Sigmoid colon (tissue), 7 donors: ENCODE results near the gene POU2AF1. TPM values are rescaled to one million over a fixed set of nuclear protein-coding genes. Genes with fewer than 3 reads are reported as not detected.

ENCODE experiments used
- DNase-seq: peaks from one replicate; pipeline ENCODE4 v3.0.0-alpha.2; 2019
- H3K27ac ChIP-seq, 4 donors: fragments of 200-600 bp; sonication (generic); one replicate each; pipeline ENCODE4 v1.5.1; 2016 to 2019; ENCODE audit warnings: mild to moderate bottlenecking in 1 of 4
- H3K27me3 ChIP-seq, 3 donors: fragments of 200-600 bp; sonication (generic); one replicate each; pipeline ENCODE4 v1.5.1; 2019; ENCODE audit warnings: mild to moderate bottlenecking in 1 of 3
- H3K36me3 ChIP-seq, 4 donors: fragments of 200-600 bp; sonication (generic); one replicate each; pipeline ENCODE4 v1.5.1; 2016 to 2019
- H3K4me1 ChIP-seq, 4 donors: fragments of 200-600 bp; sonication (generic); one replicate each; pipeline ENCODE4 v1.5.1; 2017 to 2019
- H3K4me3 ChIP-seq, 4 donors: fragments of 200-600 bp; sonication (generic); one replicate each; pipeline ENCODE4 v1.5.1; 2017 to 2019; ENCODE audit warnings: mild to moderate bottlenecking in 2 of 4, moderate library complexity in 1 of 4
- H3K9me3 ChIP-seq, 4 donors: fragments of 200-600 bp in 3 of 4; sonication (generic) in 3 of 4; one replicate each; pipeline versions ENCODE4 v1.5.1 to v1.6.1; 2013 to 2019
- CTCF ChIP-seq, 4 experiments: fragments of 450-650 bp in 3 of 4; fragments of 200-600 bp in 1 of 4; IDR thresholded peaks; one replicate each; pipeline ENCODE4 v1.5.1; 2016 to 2019; ENCODE audit warnings: antibody characterized with exemption in 4 of 4, mild to moderate bottlenecking in 3 of 4, moderate library complexity in 2 of 4
- EP300 ChIP-seq, 4 donors: sonication (generic); formaldehyde crosslinking; IDR thresholded peaks; one replicate each; pipeline ENCODE4 v1.6.1; 2017; ENCODE audit warnings: antibody characterized with exemption in 4 of 4
- POLR2A ChIP-seq, 2 donors: fragments of 450-650 bp; IDR thresholded peaks; one replicate each; pipeline ENCODE4 v1.6.1; 2016; ENCODE audit warnings: antibody characterized with exemption in 2 of 2, mild to moderate bottlenecking in 2 of 2, moderate library complexity in 2 of 2
- POLR2AphosphoS5 ChIP-seq, 4 donors: sonication (generic); formaldehyde crosslinking; IDR thresholded peaks; one replicate each; pipeline ENCODE4 v1.6.1; 2017; ENCODE audit warnings: antibody characterized with exemption in 4 of 4
- WGBS, 2 donors: extraction: QIAGEN DNeasy Blood & Tissue Kit; methylation state at CpG; one replicate each; pipeline ENCODE4 v1.1.7; 2013; 5-methylcytosine and 5-hydroxymethylcytosine counted together
- intact Hi-C: fragments of 100-400 bp; cut with DNase I; formaldehyde crosslinking; loops from one replicate; pipeline ENCODE4 v1.15.1; 2023
- polyA plus RNA-seq, 3 donors: library from polyadenylated mRNA; stranded (reverse); fragments of 200-250 nt; gene quantifications; one replicate each; pipeline ENCODE4 v1.2.3, GENCODE V29; 2013
- total RNA-seq, 4 donors: library from RNA; depleted of rRNA; stranded (reverse); fragments of >200 nt; gene quantifications; one replicate each; pipeline ENCODE4 v1.1.0, GENCODE V29; 2016
- donor health status: healthy with polysubstance abuse.
- donor health status: Bipolar disorder and iron deficiency.
- donor health status: healthy.

The POU2AF1 gene
- total and polyA plus RNA-seq, 7 donors, result 0.16 to 27.0 (median 1.1) TPM; not detected in 3

GRCh38 chr11:111410951-111411350 is 31.9 kb upstream of the POU2AF1 start:
- TF ChIP-seq EP300 (IDR thresholded peaks at IDR 0.05) (no peak), POLR2AphosphoS5 (IDR thresholded peaks at IDR 0.05) (no peak), POLR2A (IDR thresholded peaks at IDR 0.05) (no peak), CTCF (IDR thresholded peaks at IDR 0.05) (no peak)
- Histone ChIP-seq H3K27me3 (no peaks in the 10 kb centered on the region), H3K36me3 (no peaks in the 10 kb centered on the region), H3K4me3 (no peak overlapping the region), H3K27ac (no peak overlapping the region), H3K9me3 (no peaks in the 10 kb centered on the region), H3K4me1 (no peaks in the 10 kb centered on the region)
- intact Hi-C loops, result no loop called here
- WGBS, 2 donors, result 94 to 96% methylated on average over 5 of the region's 5 CpGs
- DNase-seq, result no peak

GRCh38 chr11:111409915-111410314 is 30.8 kb upstream of the POU2AF1 start:
- intact Hi-C loops, result no loop called here
- no peak for DNase-seq
- no peaks in the 10 kb centered on the region for H3K9me3 ChIP-seq
- H3K27ac ChIP-seq, result no peak overlapping the region
- no peak overlapping the region for H3K4me3 ChIP-seq
- H3K27me3 ChIP-seq, result no peaks in the 10 kb centered on the region
- WGBS, 2 donors, result 72 to 91% methylated on average over 1 of the region's 1 CpG
- no peaks in the 10 kb centered on the region for H3K36me3 ChIP-seq
- TF ChIP-seq POLR2A (IDR thresholded peaks at IDR 0.05) (no peak), EP300 (IDR thresholded peaks at IDR 0.05) (no peak), CTCF (IDR thresholded peaks at IDR 0.05) (no peak), POLR2AphosphoS5 (IDR thresholded peaks at IDR 0.05) (no peak)
- no peaks in the 10 kb centered on the region for H3K4me1 ChIP-seq

- WGBS, 2 donors, result 75 to 84% methylated on average over 6 of the region's 6 CpGs
- intact Hi-C loops, result no loop called here
- no peaks in the 10 kb centered on the region for H3K36me3 ChIP-seq
- H3K4me1 ChIP-seq, result no peaks in the 10 kb centered on the region
- no peaks in the 10 kb centered on the region for H3K9me3 ChIP-seq
- H3K27ac ChIP-seq, result no peak overlapping the region
- H3K27me3 ChIP-seq, result no peaks in the 10 kb centered on the region
- DNase-seq, result no peak
- TF ChIP-seq POLR2AphosphoS5 (IDR thresholded peaks at IDR 0.05) (no peak), EP300 (IDR thresholded peaks at IDR 0.05) (no peak), CTCF (IDR thresholded peaks at IDR 0.05) (no peak), POLR2A (IDR thresholded peaks at IDR 0.05) (no peak)
- no peak overlapping the region for H3K4me3 ChIP-seq
Measured at GRCh38 chr11:111408789-111409727, 30.0 kb upstream of the POU2AF1 start.

GRCh38 chr11:111407652-111408051 is 28.6 kb upstream of the POU2AF1 start:
- no peak overlapping the region for H3K27ac ChIP-seq

More at GRCh38 chr11:111407652-111408051, 28.6 kb upstream of the POU2AF1 start:
- Histone ChIP-seq H3K9me3 (no peaks in the 10 kb centered on the region), H3K27me3 (no peaks in the 10 kb centered on the region), H3K4me1 (no peaks in the 10 kb centered on the region), H3K4me3 (no peak overlapping the region), H3K36me3 (no peaks in the 10 kb centered on the region)
- TF ChIP-seq CTCF (IDR thresholded peaks at IDR 0.05) (no peak), POLR2AphosphoS5 (IDR thresholded peaks at IDR 0.05) (no peak), POLR2A (IDR thresholded peaks at IDR 0.05) (no peak), EP300 (IDR thresholded peaks at IDR 0.05) (no peak)
- 94 to 96% methylated on average over 2 of the region's 2 CpGs for WGBS, 2 donors
- DNase-seq, result no peak
- intact Hi-C loops, result no loop called here
